Osteocyte (in vitro differentiated cells): ENCODE results near the gene ONECUT3. TPM values are rescaled to one million over a fixed set of nuclear protein-coding genes. Genes with fewer than 3 reads are reported as not detected.

ENCODE experiments used
- DNase-seq: peaks from one replicate; pipeline ENCODE4 v3.0.0; 2021; ENCODE audit warnings: mixed read lengths; ENCODE audit not compliant: unreplicated experiment; ENCODE audit errors: extremely low spot score
- H3K27ac Mint-ChIP-seq: one replicate; pipeline ENCODE4 v1.8.0; 2021; ENCODE audit warnings: mild to moderate bottlenecking, mixed read lengths; ENCODE audit not compliant: unreplicated experiment
- H3K27me3 Mint-ChIP-seq: one replicate; pipeline ENCODE4 v1.8.0; 2021; ENCODE audit warnings: mixed read lengths; ENCODE audit not compliant: unreplicated experiment
- H3K36me3 Mint-ChIP-seq: one replicate; pipeline ENCODE4 v1.8.0; 2021; ENCODE audit warnings: mixed read lengths; ENCODE audit not compliant: unreplicated experiment
- H3K4me1 Mint-ChIP-seq: one replicate; pipeline ENCODE4 v1.8.0; 2021; ENCODE audit warnings: mixed read lengths; ENCODE audit not compliant: unreplicated experiment
- H3K4me3 Mint-ChIP-seq: one replicate; pipeline ENCODE4 v1.8.0; 2021; ENCODE audit warnings: mild to moderate bottlenecking, moderate library complexity, mixed read lengths; ENCODE audit not compliant: unreplicated experiment
- H3K9me3 Mint-ChIP-seq: one replicate; pipeline ENCODE4 v1.8.0; 2021; ENCODE audit warnings: mixed read lengths; ENCODE audit not compliant: unreplicated experiment
- CTCF ChIP-seq: fragments of 200-600 bp; sonication (generic); IDR thresholded peaks from 2 replicates; pipeline ENCODE4 v1.5.0; 2021; ENCODE audit warnings: antibody characterized with exemption, mild to moderate bottlenecking, moderate library complexity
- total RNA-seq: library from RNA; stranded (reverse); gene quantifications from 2 replicates; pipeline ENCODE4 v1.2.1, GENCODE V29; 2021

ONECUT3 gene
- total RNA-seq, 1 donor from 2014 or later: not detected

- H3K36me3 Mint-ChIP-seq: no peaks in the 10 kb centered on the region
- peaks cover 35% of the 10 kb centered on the region for H3K27me3 Mint-ChIP-seq
- TF ChIP-seq CTCF: no peak
- DNase-seq: no peak
- no peaks in the 10 kb centered on the region for H3K9me3 Mint-ChIP-seq
- no peak overlapping the region for H3K27ac Mint-ChIP-seq
- no peak overlapping the region for H3K4me3 Mint-ChIP-seq
- H3K4me1 Mint-ChIP-seq: no peaks in the 10 kb centered on the region
Observed at GRCh38 chr19:1713170-1713569, 40.1 kb upstream of the ONECUT3 start.

- Mint-ChIP-seq H3K4me3 (no peak overlapping the region), H3K27me3 (peaks cover 37% of the 10 kb centered on the region), H3K36me3 (no peaks in the 10 kb centered on the region), H3K27ac (no peak overlapping the region), H3K4me1 (no peaks in the 10 kb centered on the region), H3K9me3 (no peaks in the 10 kb centered on the region)
- DNase-seq: no peak
- no peak for TF ChIP-seq CTCF
Observed at GRCh38 chr19:1715540-1715939, 37.8 kb upstream of the ONECUT3 start.

- TF ChIP-seq CTCF: no peak
- Mint-ChIP-seq H3K36me3 (no peaks in the 10 kb centered on the region), H3K27ac (no peak overlapping the region), H3K4me3 (no peak overlapping the region), H3K4me1 (no peaks in the 10 kb centered on the region), H3K9me3 (no peaks in the 10 kb centered on the region), H3K27me3 (peaks cover 50% of the 10 kb centered on the region)
- no peak for DNase-seq
Observed at GRCh38 chr19:1717200-1717969, 35.9 kb upstream of the ONECUT3 start.

GRCh38 chr19:1717970-1718264 lies 35.4 kb upstream of the ONECUT3 start:
- Mint-ChIP-seq H3K27ac (no peak overlapping the region), H3K27me3 (peaks cover 55% of the 10 kb centered on the region)
- no peak for TF ChIP-seq CTCF

GRCh38 chr19:1718420-1719291 lies 34.6 kb upstream of the ONECUT3 start:
- H3K9me3 Mint-ChIP-seq: no peaks in the 10 kb centered on the region
- H3K36me3 Mint-ChIP-seq: no peaks in the 10 kb centered on the region
- H3K27me3 Mint-ChIP-seq: peaks cover 55% of the 10 kb centered on the region
- TF ChIP-seq CTCF: no peak
- H3K4me1 Mint-ChIP-seq: no peaks in the 10 kb centered on the region
- DNase-seq: no peak
- no peak overlapping the region for H3K27ac Mint-ChIP-seq
- H3K4me3 Mint-ChIP-seq: no peak overlapping the region

More at GRCh38 chr19:1717970-1718264, 35.4 kb upstream of the ONECUT3 start:
- DNase-seq: no peak
- Mint-ChIP-seq H3K4me1 (no peaks in the 10 kb centered on the region), H3K36me3 (no peaks in the 10 kb centered on the region), H3K9me3 (no peaks in the 10 kb centered on the region), H3K4me3 (no peak overlapping the region)
